Activated naive CD8-positive, alpha-beta T cell treated with anti-CD3 and anti-CD28 coated beads, Interleukin-2, amount 10 ng/mL, durations not matched to agents 7 days and 5 days (primary cell): ENCODE measurements around the gene FGF16. TPM values are rescaled to one million over a fixed set of nuclear protein-coding genes. Genes with fewer than 3 reads are reported as not detected.

Experiments used
- ATAC-seq: fragments of 150-1000 bp; cut with Tn5 transposase; one replicate; pipeline ENCODE4 v1.10.0; 2021; ENCODE audit warnings: low read depth, moderate library complexity
- POLR2A ChIA-PET: fragments of 350-600 bp; sonication (Branson Sonifier 250); formaldehyde crosslinking; loops from one replicate; lab custom pipeline; 2021; ENCODE audit warnings: antibody characterized with exemption; lab: Charles Lee
- DNase-seq: peaks from one replicate; pipeline ENCODE4 v3.0.0; 2021
- H3K27ac Mint-ChIP-seq: one replicate; pipeline ENCODE4 v1.8.0; 2022; ENCODE audit warnings: mild to moderate bottlenecking, mixed read lengths
- H3K27me3 Mint-ChIP-seq: one replicate; pipeline ENCODE4 v1.8.0; 2022; ENCODE audit warnings: mild to moderate bottlenecking, moderate library complexity, mixed read lengths
- H3K36me3 Mint-ChIP-seq: one replicate; pipeline ENCODE4 v1.8.0; 2021; ENCODE audit warnings: mild to moderate bottlenecking, mixed read lengths
- H3K4me1 Mint-ChIP-seq: one replicate; pipeline ENCODE4 v1.8.0; 2021; ENCODE audit warnings: mixed read lengths
- H3K4me3 Mint-ChIP-seq: one replicate; pipeline ENCODE4 v1.8.0; 2022; ENCODE audit warnings: mild to moderate bottlenecking, moderate library complexity, mixed read lengths
- H3K9me3 Mint-ChIP-seq: one replicate; pipeline ENCODE4 v1.8.0; 2021; ENCODE audit warnings: mixed read lengths
- total RNA-seq, 2 experiments: library from RNA; stranded (reverse); gene quantifications; one replicate each; pipeline ENCODE4 v1.2.3, GENCODE V29; 2021

The FGF16 gene
- total RNA-seq, 2 experiments from 2014 or later: not detected

DNA sequence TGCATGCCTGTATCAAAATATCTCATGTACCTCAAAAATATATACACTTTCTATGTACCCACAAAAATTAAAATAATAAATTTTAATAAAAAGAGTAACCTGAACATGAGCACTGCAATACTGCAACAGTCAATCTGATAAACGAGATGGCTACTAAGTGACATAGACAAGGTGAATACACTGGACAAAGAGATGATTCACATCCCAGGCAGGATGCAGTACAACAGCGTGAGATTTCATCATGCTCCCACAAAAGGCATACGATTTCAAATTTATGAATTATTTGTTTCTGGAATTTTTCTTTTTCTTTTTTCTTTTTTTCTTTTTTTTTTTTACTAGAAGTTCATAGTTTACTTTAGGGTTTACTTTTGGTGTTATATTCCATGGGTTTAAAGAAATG, 12.2 kb upstream of the FGF16 start:
- POLR2A ChIA-PET: no interaction called here
- H3K36me3 Mint-ChIP-seq: no peaks in the 10 kb centered on the region
- ATAC-seq: no peak
- no peak overlapping the region for H3K4me3 Mint-ChIP-seq
- no peak for DNase-seq
- H3K27ac Mint-ChIP-seq: no peak overlapping the region
- peaks cover 2% of the 10 kb centered on the region for H3K27me3 Mint-ChIP-seq
- no peaks in the 10 kb centered on the region for H3K9me3 Mint-ChIP-seq
- H3K4me1 Mint-ChIP-seq: no peaks in the 10 kb centered on the region

DNA sequence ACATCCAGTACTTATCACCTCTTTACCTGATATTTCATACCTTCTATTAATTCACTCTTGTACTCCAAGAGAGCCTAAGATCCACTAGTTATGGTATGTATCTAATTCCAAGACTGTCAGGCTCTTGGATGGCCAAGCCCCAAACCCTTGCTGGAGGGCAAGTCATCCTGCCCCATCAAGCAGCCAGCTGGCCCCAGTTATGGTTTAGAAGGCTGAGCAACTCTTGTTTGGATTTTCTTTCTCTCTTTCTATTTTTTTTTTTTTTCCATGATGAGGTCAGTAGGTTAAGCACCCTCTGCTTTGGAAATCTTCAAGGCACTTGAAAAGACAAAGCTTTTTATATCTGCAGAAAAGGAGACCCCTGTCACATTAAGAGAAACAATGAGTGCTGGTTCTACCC, 10.9 kb upstream of the FGF16 start:
- Mint-ChIP-seq H3K36me3 (no peaks in the 10 kb centered on the region), H3K27me3 (peaks cover under 1% of the 10 kb centered on the region), H3K4me1 (no peaks in the 10 kb centered on the region), H3K27ac (no peak overlapping the region), H3K9me3 (no peaks in the 10 kb centered on the region), H3K4me3 (no peak overlapping the region)
- ATAC-seq (no peak), DNase-seq (no peak)
- POLR2A ChIA-PET: no interaction called here

DNA sequence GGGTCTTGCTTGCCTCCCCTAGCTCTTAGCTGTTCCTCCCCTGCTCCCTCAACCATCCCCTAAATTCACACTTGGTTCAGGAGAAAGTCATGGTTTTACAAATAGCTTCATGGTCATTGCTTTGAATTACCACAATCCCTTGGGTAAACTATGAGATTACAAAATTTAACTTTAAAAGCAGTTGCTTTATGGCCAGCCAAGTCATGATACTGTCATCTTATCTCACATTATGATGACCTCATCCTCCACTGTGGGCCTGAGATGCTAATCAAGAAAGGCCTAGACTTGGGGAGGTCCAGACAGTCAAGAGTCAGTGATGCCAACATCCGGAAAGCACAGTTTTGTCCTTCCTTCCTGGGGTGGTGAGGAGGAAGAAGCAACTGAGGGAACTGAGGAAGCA, 10.5 kb upstream of the FGF16 start:
- DNase-seq (no peak), ATAC-seq (no peak)
- H3K4me3 Mint-ChIP-seq: no peak overlapping the region
- H3K27me3 Mint-ChIP-seq: no peaks in the 10 kb centered on the region
- no peaks in the 10 kb centered on the region for H3K36me3 Mint-ChIP-seq
- no peaks in the 10 kb centered on the region for H3K4me1 Mint-ChIP-seq
- H3K9me3 Mint-ChIP-seq: no peaks in the 10 kb centered on the region
- H3K27ac Mint-ChIP-seq: no peak overlapping the region
- POLR2A ChIA-PET: no interaction called here

DNA sequence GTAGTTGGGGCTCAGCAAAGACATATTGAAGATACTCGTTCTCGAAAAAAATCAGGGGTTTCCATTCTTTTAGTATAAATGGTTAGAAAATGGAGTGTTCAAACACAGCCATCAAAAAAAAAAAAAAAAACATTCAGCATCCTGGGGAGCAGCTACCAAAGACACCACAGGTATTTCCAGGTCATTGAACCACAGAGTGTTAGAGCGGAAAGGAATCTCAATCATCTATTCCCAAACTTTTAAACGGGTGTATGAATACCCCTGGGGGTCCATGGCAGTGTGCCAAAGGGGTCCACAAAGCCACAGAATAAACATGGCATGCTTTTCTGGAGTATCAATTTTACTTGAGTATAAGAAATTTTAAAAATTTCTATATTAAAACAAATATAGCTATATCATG, 6.9 kb upstream of the FGF16 start:
- H3K36me3 Mint-ChIP-seq: no peaks in the 10 kb centered on the region
- ATAC-seq: no peak
- H3K4me1 Mint-ChIP-seq: no peaks in the 10 kb centered on the region
- H3K4me3 Mint-ChIP-seq: no peak overlapping the region
- POLR2A ChIA-PET: no interaction called here
- no peaks in the 10 kb centered on the region for H3K9me3 Mint-ChIP-seq
- no peak overlapping the region for H3K27ac Mint-ChIP-seq
- no peaks in the 10 kb centered on the region for H3K27me3 Mint-ChIP-seq
- no peak for DNase-seq

DNA sequence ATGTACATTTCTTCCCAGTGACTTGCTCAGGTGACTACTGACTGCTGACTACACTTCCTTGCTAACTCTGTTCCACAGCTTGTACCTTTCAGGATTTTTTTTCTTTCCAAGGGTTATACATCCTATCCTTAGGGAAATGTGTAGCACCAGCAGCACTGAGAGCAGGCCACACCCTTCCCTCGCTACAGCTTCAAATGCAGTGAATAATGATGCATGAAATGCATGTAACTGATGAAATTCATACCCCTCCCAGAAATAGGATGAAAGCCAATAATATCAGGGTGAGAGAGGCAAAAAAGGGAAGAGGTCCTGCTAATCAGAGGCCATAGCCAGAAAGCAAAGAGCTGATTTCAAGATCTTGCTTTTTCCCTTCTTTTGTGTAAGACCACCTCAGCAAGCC, 6.2 kb upstream of the FGF16 start:
- Mint-ChIP-seq H3K27ac (no peak overlapping the region), H3K9me3 (no peaks in the 10 kb centered on the region), H3K36me3 (no peaks in the 10 kb centered on the region), H3K27me3 (peaks cover 6% of the 10 kb centered on the region), H3K4me3 (no peak overlapping the region), H3K4me1 (no peaks in the 10 kb centered on the region)
- ATAC-seq (no peak), DNase-seq (no peak)
- POLR2A ChIA-PET: no interaction called here

DNA sequence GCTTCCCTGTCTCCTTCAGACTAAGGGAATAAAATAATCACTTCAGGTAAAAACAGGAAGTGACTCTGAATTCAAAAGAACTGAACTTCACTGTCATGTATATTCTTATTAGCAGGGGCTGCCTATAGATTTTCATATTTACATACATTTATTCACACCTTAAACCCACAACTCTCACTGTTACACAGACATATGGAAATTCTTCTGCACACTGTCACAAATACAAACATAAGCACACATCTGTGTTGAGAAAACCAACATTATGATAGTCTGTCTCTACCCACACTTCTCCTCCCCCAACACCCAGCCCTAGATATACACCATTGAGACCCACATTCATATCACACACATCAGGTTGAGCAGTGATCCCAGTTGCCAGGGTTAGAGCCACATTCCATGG, 5.7 kb upstream of the FGF16 start:
- Mint-ChIP-seq H3K4me3 (no peak overlapping the region), H3K4me1 (no peaks in the 10 kb centered on the region), H3K27me3 (peaks cover 7% of the 10 kb centered on the region), H3K36me3 (no peaks in the 10 kb centered on the region), H3K27ac (no peak overlapping the region), H3K9me3 (no peaks in the 10 kb centered on the region)
- POLR2A ChIA-PET: no interaction called here
- DNase-seq (no peak), ATAC-seq (no peak)

DNA sequence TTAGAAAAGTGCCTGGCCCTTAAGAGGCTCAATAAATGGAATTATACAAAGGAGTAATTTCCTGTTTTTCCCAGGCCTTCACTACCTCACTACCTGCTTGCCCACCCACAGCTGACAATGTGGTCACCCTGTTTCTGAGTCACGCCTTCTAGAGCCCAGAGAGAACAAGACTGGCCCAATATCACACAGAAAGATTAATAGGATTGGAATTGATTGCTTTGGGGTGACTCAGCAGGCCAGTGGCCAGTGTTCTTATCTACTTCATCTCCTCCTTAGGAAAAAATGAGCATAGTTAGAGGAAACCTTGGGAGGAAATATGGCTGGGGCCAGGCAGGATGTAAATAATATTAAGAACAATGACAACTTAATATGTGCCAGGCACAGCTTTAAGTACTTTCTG, 4.5 kb upstream of the FGF16 start:
- H3K4me1 Mint-ChIP-seq: peaks cover 3% of the 10 kb centered on the region
- H3K27me3 Mint-ChIP-seq: peaks cover 11% of the 10 kb centered on the region
- no peak overlapping the region for H3K4me3 Mint-ChIP-seq
- H3K27ac Mint-ChIP-seq: no peak overlapping the region
- no peaks in the 10 kb centered on the region for H3K36me3 Mint-ChIP-seq
- ATAC-seq: no peak
- no peak for DNase-seq
- POLR2A ChIA-PET: no interaction called here
- H3K9me3 Mint-ChIP-seq: no peaks in the 10 kb centered on the region

DNA sequence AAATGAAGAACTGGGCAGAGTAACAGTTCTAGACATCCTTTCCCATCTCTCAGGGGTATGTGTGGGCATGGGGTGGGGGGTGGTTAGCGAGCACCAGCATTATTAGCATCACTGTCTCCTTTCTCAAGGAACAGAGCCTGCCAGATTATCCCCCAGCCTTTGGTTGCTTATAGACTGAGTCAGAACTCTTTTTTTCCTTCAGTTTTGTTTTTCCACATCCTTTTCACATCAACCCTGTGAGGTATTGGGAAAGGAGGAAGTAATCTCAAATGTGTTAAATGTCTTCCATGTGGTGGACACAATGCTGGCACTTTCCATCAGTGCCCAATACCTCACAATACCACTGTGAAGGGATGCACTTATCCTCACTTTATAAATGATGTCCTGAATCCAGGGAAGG, 3.1 kb upstream of the FGF16 start:
- no peak for ATAC-seq
- H3K27ac Mint-ChIP-seq: no peak overlapping the region
- H3K4me1 Mint-ChIP-seq: peaks cover 3% of the 10 kb centered on the region
- no peak for DNase-seq
- H3K36me3 Mint-ChIP-seq: no peaks in the 10 kb centered on the region
- POLR2A ChIA-PET: no interaction called here
- H3K9me3 Mint-ChIP-seq: no peaks in the 10 kb centered on the region
- peaks cover 19% of the 10 kb centered on the region for H3K27me3 Mint-ChIP-seq
- no peak overlapping the region for H3K4me3 Mint-ChIP-seq

DNA sequence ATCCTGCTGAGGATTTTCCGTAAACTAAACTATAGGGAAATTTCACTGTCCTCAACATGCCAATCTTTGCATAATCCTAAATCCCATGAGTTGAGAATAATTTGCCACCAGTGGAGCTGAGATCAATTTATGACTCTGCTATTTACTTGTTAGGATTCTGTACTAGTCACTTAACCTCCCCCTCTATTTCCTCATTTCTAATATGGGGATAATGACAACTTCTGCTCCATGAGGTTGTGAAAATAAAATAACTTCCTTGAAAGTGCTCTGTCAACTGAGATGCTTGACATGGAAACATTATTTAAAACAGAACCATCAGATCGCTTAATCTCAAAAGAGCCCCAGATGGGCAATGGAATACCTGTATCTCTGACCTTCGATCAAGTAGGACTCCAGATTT, 2.6 kb upstream of the FGF16 start:
- Mint-ChIP-seq H3K4me3 (no peak overlapping the region), H3K4me1 (peaks cover 3% of the 10 kb centered on the region), H3K27me3 (peaks cover 20% of the 10 kb centered on the region), H3K36me3 (no peaks in the 10 kb centered on the region), H3K27ac (no peak overlapping the region), H3K9me3 (no peaks in the 10 kb centered on the region)
- POLR2A ChIA-PET: no interaction called here
- ATAC-seq (no peak), DNase-seq (no peak)

DNA sequence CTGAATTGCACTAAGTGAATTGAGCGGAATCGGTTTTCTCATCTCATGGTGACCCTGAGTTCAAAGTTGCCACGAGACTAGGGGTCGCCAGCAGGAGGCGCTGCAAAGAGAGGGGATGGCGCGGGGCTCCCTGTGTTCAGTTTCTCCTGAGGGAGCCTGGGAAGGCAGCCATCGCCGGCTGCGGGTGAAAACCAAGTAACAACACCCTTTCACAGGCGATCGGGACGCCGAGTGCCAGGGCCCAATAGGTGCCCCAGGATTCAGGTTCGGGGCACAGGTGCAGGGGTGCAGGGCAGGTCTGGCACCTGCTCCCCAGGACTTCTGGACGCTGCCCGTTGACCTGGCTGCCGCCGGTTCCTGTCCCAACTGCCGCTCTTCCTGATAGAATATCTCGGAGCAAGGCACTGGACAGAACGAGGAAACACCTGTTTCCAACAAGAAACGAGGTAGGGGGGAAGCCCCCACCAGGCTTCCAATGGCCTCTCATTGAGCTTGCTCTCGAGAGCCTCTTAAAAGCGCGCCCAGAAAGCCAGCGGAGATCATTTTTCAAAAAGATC, 1.1 kb upstream of the FGF16 start:
- Mint-ChIP-seq H3K4me3 (peak overlapping the region; percentile 82), H3K27me3 (peaks cover 25% of the 10 kb centered on the region), H3K4me1 (peaks cover 5% of the 10 kb centered on the region), H3K27ac (no peak overlapping the region), H3K9me3 (no peaks in the 10 kb centered on the region), H3K36me3 (no peaks in the 10 kb centered on the region)
- ATAC-seq (no peak), DNase-seq (peak; percentile 27)
- POLR2A ChIA-PET: no interaction called here

DNA sequence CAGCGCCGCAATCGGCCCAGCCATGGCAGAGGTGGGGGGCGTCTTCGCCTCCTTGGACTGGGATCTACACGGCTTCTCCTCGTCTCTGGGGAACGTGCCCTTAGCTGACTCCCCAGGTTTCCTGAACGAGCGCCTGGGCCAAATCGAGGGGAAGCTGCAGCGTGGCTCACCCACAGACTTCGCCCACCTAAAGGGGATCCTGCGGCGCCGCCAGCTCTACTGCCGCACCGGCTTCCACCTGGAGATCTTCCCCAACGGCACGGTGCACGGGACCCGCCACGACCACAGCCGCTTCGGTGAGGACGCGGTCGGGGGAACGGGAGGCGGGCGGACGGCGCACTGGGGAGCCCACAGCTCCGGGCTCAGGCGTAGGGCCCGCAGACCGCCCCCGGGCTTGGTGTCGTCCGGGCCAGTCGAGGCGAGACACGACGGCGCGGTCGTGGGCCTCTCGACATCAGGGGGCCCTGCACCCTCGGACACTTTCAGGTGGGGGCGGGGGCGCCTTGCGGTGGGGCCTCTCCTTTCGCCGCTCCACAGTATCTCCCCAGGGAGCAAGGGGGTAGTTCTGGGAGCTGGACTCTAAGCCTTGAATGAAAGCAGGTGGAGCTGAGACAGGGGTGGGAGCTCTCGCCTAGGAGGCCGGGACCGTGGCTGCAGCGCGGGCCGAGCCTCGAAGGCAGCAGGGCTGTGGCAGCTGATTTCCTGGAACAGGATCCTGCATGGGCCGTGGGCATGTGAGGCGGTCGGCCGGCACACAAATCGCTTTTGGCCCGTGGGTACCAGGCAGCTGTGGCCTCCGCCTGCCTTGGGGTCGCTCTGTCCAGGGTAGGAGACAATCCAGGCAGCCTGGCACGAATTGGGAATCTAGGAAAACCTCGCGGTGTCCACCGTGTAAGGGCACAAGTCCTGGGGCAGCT, 722 bp downstream of the FGF16 start:
- Mint-ChIP-seq H3K9me3 (no peaks in the 10 kb centered on the region), H3K27ac (no peak overlapping the region), H3K4me3 (no peak overlapping the region), H3K36me3 (no peaks in the 10 kb centered on the region), H3K4me1 (peaks cover 5% of the 10 kb centered on the region), H3K27me3 (peaks cover 25% of the 10 kb centered on the region)
- POLR2A ChIA-PET: interaction anchor here (0.6 to 1.5 kb wide), 2 partner anchors 339 to 451 kb away, joined by 3 read pairs; partner anchors contain the start of gene COX7B
- DNase-seq (peak; percentile 39), ATAC-seq (peak; percentile 25)

DNA sequence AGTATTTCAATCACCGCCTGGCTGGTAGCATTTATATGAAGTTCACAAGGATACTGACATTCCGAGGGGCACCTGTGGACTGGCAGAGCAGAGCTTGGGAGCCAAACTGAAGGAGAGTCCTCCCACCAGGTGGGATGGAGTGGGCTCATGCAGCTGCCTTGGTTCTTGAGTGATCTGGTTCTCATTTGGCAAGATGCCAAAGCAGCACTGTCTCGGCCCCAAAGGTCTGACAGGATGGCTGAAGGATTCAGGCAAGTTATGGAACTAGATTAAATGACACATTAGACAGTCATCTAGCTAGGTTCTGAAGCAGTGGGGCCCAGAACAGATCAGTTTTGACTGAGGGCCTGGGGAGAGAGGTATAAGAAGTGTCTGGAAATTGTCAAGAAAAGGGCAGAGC, 3.2 kb downstream of the FGF16 start:
- no peaks in the 10 kb centered on the region for H3K9me3 Mint-ChIP-seq
- no peak overlapping the region for H3K4me3 Mint-ChIP-seq
- no peak overlapping the region for H3K27ac Mint-ChIP-seq
- no peaks in the 10 kb centered on the region for H3K36me3 Mint-ChIP-seq
- ATAC-seq (no peak), DNase-seq (no peak)
- peaks cover 25% of the 10 kb centered on the region for H3K27me3 Mint-ChIP-seq
- peaks cover 5% of the 10 kb centered on the region for H3K4me1 Mint-ChIP-seq
- POLR2A ChIA-PET: no interaction called here

DNA sequence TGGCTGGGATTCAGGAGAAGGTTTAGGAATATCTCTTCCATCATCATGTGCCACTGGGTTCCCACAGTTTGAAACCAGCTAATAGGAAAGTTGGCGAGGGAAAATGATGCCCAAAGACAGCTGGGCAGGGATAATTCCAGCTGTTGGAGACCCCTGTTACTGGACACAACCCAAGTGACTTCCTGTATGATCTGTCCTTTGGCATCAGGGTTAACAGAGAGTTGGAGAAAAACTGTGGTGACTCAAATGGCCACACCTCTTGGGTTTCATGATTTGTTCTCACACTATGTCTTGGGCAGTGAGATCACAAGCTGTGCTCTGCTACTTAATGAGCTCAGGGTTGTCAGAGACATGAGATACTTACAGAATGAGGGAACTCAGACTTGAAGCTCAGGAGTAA, 3.8 kb downstream of the FGF16 start:
- POLR2A ChIA-PET: no interaction called here
- H3K4me3 Mint-ChIP-seq: no peak overlapping the region

DNA sequence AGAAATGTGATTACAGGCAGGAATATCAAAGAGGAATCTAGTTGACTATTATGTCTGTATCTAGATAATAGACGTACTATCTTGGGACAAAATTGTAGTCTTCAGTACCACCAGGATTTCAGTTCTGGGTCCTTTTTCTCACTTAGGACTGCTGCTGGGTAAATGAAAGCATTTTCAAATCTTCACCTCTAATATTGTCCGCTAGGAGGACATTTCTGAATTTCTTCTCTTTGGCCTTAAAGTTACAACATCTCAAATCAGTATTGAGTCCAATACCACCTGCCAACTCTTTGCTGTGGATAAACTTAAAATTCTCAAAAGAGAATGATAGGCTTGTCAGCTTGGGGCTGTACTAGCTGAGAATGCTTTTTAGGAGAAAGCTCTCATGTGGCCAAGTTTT, 6.0 kb downstream of the FGF16 start:
- H3K27ac Mint-ChIP-seq: no peak overlapping the region
- H3K4me1 Mint-ChIP-seq: peaks cover 2% of the 10 kb centered on the region
- POLR2A ChIA-PET: no interaction called here
- H3K9me3 Mint-ChIP-seq: no peaks in the 10 kb centered on the region
- peaks cover 14% of the 10 kb centered on the region for H3K27me3 Mint-ChIP-seq
- no peaks in the 10 kb centered on the region for H3K36me3 Mint-ChIP-seq
- DNase-seq: no peak
- no peak for ATAC-seq
- H3K4me3 Mint-ChIP-seq: no peak overlapping the region

More for the DNA sequence above, 3.8 kb downstream of the FGF16 start:
- Mint-ChIP-seq H3K36me3 (no peaks in the 10 kb centered on the region), H3K4me1 (peaks cover 5% of the 10 kb centered on the region), H3K27me3 (peaks cover 20% of the 10 kb centered on the region), H3K27ac (no peak overlapping the region), H3K9me3 (no peaks in the 10 kb centered on the region)
- DNase-seq (no peak), ATAC-seq (no peak)
